HepG2 (cell line): ENCODE data around the gene POU3F1. TPM values are rescaled to one million over a fixed set of nuclear protein-coding genes. Genes with fewer than 3 reads are reported as not detected.

Experiments
- CREBL2 ChIP-seq: sonication (generic); formaldehyde crosslinking; IDR thresholded peaks from 2 replicates; pipeline ENCODE4 v1.8.1; 2023; ENCODE audit warnings: missing genetic modification reagents, mild to moderate bottlenecking, borderline replicate concordance
- CTCF ChIP-seq: sonication (generic); formaldehyde crosslinking; IDR thresholded peaks from 2 replicates; pipeline ENCODE4 v1.5.0; 2020; ENCODE audit warnings: mild to moderate bottlenecking, missing genetic modification reagents, moderate library complexity
- GABPA ChIP-seq, 2 experiments: IDR thresholded peaks; 2 replicates each; pipeline ENCODE4 v1.6.1; 2011 to 2016; ENCODE audit warnings: low read depth in 2 of 2, low read length in 1 of 2, missing biosample characterization in 1 of 2, missing genetic modification characterization in 1 of 2
- HNF1A ChIP-seq, 2 experiments: sonication (generic) in 1 of 2; formaldehyde crosslinking in 1 of 2; IDR thresholded peaks; 2 replicates each; pipeline versions ENCODE4 v1.4.0 to v1.6.1; 2016 to 2020; ENCODE audit warnings: borderline replicate concordance in 1 of 2, low read depth in 1 of 2, mild to moderate bottlenecking in 1 of 2, missing genetic modification reagents in 1 of 2
- PRDM15 ChIP-seq: sonication (generic); formaldehyde crosslinking; IDR thresholded peaks from 2 replicates; pipeline ENCODE4 v1.4.0; 2020; ENCODE audit warnings: missing genetic modification reagents
- STAG1 ChIP-seq: sonication (generic); formaldehyde crosslinking; IDR thresholded peaks from 2 replicates; pipeline ENCODE4 v1.4.0; 2020; ENCODE audit warnings: missing genetic modification reagents
- ZNF12 ChIP-seq: sonication (generic); formaldehyde crosslinking; IDR thresholded peaks from 2 replicates; pipeline ENCODE4 v1.5.0; 2020; ENCODE audit warnings: missing genetic modification reagents
- ZNF431 ChIP-seq: sonication (generic); formaldehyde crosslinking; IDR thresholded peaks from 2 replicates; pipeline ENCODE4 v1.9.0; 2022; ENCODE audit warnings: missing genetic modification reagents, low read depth, mild to moderate bottlenecking, borderline replicate concordance
- ZNF44 ChIP-seq: sonication (generic); formaldehyde crosslinking; IDR thresholded peaks from 2 replicates; pipeline ENCODE4 v1.5.1; 2020; ENCODE audit warnings: mild to moderate bottlenecking, missing genetic modification reagents
- ZNF713 ChIP-seq: sonication (generic); formaldehyde crosslinking; IDR thresholded peaks from 2 replicates; pipeline ENCODE4 v1.4.0; 2020; ENCODE audit warnings: mild to moderate bottlenecking, missing genetic modification reagents
- polyA plus RNA-seq, 8 experiments: library from polyadenylated mRNA; depleted of rRNA in 3 of 8; stranded (reverse) in 7 of 8; unstranded in 1 of 8; fragments of >200 nt; fragmentation: Illumina TruSeq in 4 of 8; extraction: Trizol in 4 of 8; gene quantifications; 2 replicates each; pipeline versions ENCODE4 v1.2.1 to v1.2.3, GENCODE V29; 2011 to 2016; ENCODE audit warnings: low read depth in 4 of 8, missing spikeins in 1 of 8, mixed read lengths in 1 of 8; ENCODE audit not compliant: insufficient read depth in 1 of 8
- total RNA-seq, 5 experiments: library from RNA; depleted of rRNA; stranded (reverse); fragments of >200 nt; fragmentation: Illumina TruSeq; extraction: Trizol; gene quantifications; 2 replicates each; pipeline ENCODE4 v1.2.3, GENCODE V29; 2016; ENCODE audit warnings: low read depth in 1 of 5

The POU3F1 gene
- total and polyA plus RNA-seq, 2 of the 13 experiments (the other 11 are each of a cell fraction or from before 2014, with no cell fraction given) = not detected

GRCh38 chr1:38018864-38019343 is 27.7 kb downstream of the POU3F1 start (continued):
- TF ChIP-seq CTCF (peak; percentile 55), HNF1A (IDR thresholded peaks at IDR 0.05; ENCODE audit: low read depth) (no peak), HNF1A (CRISPR knock-in tag; IDR thresholded peaks at IDR 0.05; ENCODE audit: borderline replicate concordance) (no peak), CREBL2 (no peak), STAG1 (CRISPR knock-in tag) (peak; percentile 73), ZNF713 (CRISPR knock-in tag) (no peak), ZNF12 (CRISPR knock-in tag) (no peak), ZNF431 (CRISPR knock-in tag) (no peak), ZNF44 (CRISPR knock-in tag) (no peak), PRDM15 (CRISPR knock-in tag) (no peak), GABPA (IDR thresholded peaks at IDR 0.05; ENCODE audit: low read depth, low read length) (no peak), GABPA (CRISPR knock-in tag; IDR thresholded peaks at IDR 0.05; ENCODE audit: low read depth) (peak; percentile 44; the same call in 1 of the 2 replicates)
